ENCODE results near the gene SH3BP4.

The SH3BP4 gene

GRCh38 chr2:235059161-235059560 is 107.3 kb downstream of the SH3BP4 start:
- DNase-seq (ENCODE audit: low read depth), result no peak

- DNase-seq (ENCODE audit: low read depth), result no peak
These were observed 109.8 kb downstream of the SH3BP4 start for GRCh38 chr2:235061656-235062055.

DNA sequence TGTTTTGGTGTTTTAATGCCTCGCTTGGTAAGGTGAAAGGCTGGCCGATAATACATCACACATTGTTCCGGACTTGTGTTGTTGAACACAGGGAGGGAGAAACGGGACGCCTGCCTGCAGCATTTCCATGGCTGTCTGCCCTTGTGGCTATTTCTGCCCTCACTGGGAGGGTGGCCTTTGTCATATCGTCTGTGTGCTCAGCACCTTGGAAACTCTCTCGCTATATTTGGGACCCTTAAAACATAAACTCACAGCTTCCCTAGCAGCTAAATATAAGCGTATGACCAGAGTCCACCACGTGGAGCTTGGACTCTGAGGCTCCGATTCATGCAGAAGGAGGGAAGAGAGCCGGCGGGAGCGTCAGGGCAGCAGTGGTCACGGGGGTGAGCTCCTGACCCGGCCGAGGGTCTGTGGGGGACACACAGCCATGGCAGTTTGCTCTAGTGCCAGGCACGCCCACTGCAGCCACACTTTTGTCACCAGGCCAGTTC is 111.7 kb downstream of the SH3BP4 start:
- DNase-seq (ENCODE audit: low read depth), result no peak

- no peak for DNase-seq (ENCODE audit: low read depth)
These were observed 113.2 kb downstream of the SH3BP4 start for GRCh38 chr2:235064976-235065375.

DNA sequence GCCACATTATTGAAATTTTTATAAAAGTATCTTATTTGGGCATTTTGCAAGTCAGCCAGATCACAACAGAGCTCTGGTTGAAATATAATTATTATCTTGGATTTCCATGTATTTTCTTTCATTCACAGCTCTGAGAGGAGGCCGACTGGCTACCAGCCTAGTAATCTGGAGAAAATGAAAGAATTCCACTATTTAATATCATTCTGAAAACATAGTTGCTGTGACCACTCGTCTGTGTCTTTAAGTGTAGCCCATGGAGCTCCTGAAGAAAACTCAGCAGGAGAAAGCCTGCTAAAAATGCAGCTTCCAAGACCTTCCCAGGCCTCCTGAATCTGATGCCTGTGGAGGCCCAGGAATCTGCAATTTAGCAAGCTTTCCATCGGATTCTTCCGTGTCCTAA is 114.7 kb downstream of the SH3BP4 start:
- no peak for DNase-seq (ENCODE audit: low read depth)

DNA sequence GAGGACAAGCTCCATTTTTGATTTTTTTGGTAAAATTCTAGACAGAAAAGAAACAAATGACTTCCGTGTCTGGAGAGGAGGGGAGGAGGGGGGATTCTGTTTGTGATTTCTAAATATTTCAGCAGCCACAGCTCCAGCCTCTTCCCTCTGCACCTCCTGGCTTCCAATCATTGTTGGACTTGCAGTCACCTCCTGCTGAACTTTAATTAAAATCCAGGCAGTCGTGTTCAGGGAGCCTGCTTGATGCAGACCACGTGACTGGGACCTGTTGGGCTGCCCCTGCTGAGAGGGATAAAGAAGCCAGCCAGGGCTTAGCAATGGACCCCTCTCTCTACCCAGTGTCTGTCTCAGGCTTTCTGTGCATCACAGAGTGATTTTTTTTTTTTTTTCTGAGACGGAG is 115.1 kb downstream of the SH3BP4 start:
- DNase-seq (ENCODE audit: low read depth), result no peak

DNA sequence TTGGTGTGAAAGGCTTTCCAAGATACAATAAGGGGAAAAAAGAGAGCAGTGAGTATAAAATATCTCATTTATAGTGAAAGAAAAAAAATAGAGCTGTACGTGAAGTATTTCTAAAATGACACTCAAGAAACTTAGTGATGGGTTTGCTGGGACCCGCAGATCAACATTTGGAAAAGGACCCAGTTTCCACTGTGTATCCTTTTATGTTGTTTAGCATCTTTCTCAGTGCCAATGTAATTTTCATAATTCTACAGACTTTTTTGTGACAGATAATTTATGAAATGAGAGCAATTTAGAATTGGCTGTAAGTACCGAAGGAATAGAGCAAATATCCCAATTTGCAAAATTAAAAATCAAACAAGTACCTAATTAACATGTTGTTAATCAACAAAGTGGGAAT is 116.9 kb downstream of the SH3BP4 start:
- no peak for DNase-seq (ENCODE audit: low read depth)

GRCh38 chr2:235070063-235070706 is 118.4 kb downstream of the SH3BP4 start:
- DNase-seq (ENCODE audit: low read depth), result no peak

DNA sequence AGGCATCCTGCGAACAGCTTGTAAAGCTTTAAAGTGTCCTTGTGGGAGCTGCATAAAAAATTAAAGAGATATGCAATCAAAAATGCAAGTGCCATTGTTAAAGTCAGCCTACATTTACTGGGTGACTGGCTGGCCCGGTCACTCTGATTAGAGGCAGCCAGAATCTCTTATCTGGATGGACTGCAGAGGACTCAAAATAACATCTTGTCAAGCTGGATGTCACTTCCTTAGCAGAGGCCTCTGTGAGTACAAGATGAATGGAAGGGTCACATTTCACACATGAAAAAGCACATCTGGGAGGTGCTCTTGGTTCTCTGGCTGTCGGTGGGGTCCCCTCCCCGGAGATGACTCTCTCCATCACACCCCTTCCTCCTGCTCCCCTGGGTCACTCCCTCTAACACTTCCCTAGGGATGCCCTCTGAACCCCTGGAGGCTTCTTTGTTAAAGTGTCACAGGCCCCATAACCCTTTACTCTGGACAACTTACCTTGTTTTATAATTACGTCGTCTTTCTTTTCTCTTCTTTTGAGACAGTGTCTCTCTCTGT is 122.1 kb downstream of the SH3BP4 start:
- DNase-seq (ENCODE audit: low read depth), result no peak

DNA sequence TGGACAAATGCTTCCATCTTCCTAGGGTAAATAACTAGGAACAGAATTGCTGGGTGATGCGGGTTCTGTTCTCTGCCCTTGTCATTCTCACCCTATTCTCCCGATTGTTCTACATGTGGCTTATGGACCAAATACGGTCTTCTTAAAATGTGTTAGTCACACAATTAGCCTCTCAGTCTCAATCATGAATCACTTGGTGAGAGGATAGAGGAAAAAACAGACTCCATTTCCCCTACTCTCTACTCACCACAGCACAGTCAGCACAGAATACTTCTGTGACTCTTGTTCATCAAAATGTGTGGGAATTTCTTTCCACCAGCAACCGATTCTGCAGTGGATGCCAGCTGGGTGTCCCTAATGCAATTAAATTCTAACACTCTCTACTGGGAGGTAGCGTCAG is 125.2 kb downstream of the SH3BP4 start:
- DNase-seq (ENCODE audit: low read depth), result no peak

GRCh38 chr2:235078182-235078581 is 126.4 kb downstream of the SH3BP4 start:
- DNase-seq (ENCODE audit: low read depth), result no peak

DNA sequence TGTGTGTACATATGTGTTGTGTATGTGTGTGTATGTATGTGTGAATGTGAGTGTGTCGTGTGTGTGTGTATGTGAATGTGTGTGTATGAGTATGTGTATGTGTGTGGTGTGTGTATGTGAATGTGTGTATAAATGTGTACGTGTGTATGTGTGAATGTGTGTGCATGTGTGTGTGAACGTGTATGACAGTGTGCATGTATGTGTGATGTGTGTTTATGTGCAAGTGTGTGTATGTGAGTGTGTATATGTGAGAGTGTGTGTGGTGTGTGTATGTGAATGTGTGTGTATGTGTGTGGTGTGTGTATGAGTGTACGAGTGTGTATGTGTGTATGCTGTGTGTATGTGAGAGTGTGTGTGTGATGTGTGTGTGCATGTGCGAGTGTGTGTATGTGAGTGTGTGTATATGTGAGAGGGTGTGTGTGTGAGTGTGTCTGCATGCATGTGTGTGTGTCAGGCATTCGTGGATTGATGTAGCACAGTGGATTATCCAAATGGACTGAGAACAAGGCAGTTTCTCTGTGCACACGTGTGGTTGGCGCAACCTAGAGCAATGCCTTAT is 127.2 kb downstream of the SH3BP4 start:
- no peak for DNase-seq (ENCODE audit: low read depth)

DNA sequence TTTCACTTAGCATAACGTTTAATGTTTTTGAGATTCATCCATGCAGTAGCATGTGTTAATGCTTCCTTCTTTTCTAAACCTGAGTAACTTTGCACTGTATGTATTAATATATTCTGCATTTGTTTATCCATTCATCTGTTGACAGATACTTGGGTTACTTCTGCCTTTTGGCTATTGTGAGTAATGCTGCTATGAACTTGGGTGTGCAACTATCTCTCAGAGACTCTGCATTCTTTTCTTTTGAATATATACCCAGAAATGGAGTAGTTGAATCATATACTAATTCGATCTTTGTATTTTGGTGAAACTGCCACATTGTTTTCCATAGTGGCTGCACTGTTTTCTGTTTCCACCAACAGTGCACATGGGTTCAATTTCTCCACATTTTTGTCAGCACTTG is 128.3 kb downstream of the SH3BP4 start:
- DNase-seq (ENCODE audit: low read depth), result no peak

GRCh38 chr2:235082578-235083338 is 130.9 kb downstream of the SH3BP4 start:
- no peak for DNase-seq (ENCODE audit: low read depth)

GRCh38 chr2:235083822-235084221 is 132.0 kb downstream of the SH3BP4 start:
- DNase-seq (ENCODE audit: low read depth), result no peak

GRCh38 chr2:235084424-235084823 is 132.6 kb downstream of the SH3BP4 start:
- no peak for DNase-seq (ENCODE audit: low read depth)

- no peak for DNase-seq (ENCODE audit: low read depth)
These were observed 133.7 kb downstream of the SH3BP4 start for GRCh38 chr2:235085476-235085875.

DNA sequence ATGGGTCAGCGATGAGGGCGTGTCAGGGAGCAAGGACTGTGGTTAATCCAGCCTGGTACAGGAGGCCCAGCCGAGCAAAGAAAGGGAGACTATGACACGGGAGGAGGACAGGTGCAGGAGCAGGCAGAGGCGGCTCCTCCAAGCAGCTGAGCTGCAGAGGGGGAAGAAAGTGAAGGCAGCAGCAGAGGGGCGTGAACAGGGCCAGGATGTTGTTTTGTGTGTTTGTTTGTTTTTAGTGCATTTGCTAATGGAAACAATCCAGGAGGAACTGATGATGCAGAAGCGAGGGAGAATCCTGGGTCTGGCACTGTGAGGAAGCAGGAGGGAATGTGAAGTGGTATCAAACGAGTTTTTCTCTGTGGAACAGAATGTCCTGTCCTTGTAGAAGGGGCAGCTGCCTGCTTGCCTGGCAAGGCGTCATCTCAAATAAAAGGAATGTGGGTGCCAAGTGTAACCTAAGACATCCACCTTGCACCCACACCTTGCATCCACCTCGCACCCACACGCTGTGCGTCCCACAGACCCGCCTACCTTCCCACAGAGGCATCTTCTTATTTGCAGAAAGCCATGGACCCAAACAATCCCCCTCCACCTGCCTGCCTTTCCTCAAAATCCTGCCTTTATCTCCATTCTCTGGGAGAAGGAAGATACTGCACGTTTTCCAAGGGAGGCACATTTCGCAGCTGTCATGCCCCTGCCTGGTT is 134.8 kb downstream of the SH3BP4 start:
- DNase-seq (ENCODE audit: low read depth), result no peak

- no peak for DNase-seq (ENCODE audit: low read depth)
These were observed 136.1 kb downstream of the SH3BP4 start for GRCh38 chr2:235087832-235088495.

DNA sequence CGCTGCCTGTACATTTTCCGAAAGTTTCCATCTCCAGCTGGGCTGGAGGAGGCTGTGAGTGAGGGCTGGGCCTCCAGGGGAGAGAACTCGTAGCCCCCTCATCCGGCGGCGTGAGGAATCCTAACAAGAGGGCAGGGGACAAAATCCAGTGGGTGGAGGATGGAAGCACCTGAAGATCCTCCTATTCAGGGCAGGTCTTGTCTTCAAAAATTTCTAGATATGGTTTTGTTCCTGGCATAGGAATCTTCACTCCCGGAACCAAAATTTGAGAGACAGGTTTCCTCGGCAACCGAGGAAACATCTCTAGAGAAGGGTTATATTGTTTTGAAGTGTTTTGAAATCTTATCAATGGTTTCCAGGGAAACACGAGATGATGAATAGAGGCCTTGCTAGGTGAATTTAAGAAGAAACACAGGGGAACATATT is 136.7 kb downstream of the SH3BP4 start:
- no peak for DNase-seq (ENCODE audit: low read depth)

DNA sequence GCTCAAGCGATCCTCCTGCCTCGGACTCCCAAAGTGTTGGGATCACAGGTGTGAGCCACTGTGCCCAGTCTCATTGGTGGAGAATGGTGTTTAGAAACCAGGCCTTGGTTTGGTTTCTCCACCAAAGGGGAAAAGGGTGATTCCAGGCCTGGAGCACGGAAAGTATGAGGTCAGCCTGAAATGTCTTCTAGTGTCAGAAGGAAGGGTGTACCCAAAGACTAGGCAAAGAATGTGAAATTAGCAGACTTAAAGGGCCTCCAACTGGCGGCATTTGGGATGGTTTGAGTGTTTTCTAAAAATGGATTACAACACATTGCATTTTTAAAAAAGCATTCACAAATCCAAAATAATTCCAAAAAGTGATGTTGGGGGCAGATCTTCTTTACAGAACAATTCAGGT is 139.6 kb downstream of the SH3BP4 start:
- no peak for DNase-seq (ENCODE audit: low read depth)

DNA sequence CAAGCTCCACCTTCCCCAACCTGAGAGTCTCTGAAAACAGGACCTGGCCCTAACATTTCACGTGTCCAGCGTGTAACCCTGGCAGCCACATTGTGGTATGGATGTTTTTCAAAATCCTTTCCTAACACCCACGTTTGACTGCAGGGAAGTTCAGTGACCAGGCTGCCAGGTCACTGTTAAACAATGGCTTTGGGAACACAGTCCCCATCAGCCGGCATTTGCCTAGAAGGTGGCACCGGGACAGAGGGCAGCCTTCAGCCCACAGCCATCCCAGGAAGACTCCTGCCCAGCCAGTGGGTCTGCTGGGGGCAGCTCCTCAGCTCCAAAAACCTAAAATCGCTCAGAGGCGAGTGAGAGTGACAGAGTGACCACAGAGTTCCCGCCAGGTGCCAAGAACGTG is 140.2 kb downstream of the SH3BP4 start:
- DNase-seq (ENCODE audit: low read depth), result no peak
